Measurements from ENCODE around the gene NEK5.
"Not testable (repeated sequence)": the region's sequence is repeated elsewhere in the genome, so short reads cannot be mapped to it uniquely, and the experiment has no call there.

Gene NEK5, protein sequence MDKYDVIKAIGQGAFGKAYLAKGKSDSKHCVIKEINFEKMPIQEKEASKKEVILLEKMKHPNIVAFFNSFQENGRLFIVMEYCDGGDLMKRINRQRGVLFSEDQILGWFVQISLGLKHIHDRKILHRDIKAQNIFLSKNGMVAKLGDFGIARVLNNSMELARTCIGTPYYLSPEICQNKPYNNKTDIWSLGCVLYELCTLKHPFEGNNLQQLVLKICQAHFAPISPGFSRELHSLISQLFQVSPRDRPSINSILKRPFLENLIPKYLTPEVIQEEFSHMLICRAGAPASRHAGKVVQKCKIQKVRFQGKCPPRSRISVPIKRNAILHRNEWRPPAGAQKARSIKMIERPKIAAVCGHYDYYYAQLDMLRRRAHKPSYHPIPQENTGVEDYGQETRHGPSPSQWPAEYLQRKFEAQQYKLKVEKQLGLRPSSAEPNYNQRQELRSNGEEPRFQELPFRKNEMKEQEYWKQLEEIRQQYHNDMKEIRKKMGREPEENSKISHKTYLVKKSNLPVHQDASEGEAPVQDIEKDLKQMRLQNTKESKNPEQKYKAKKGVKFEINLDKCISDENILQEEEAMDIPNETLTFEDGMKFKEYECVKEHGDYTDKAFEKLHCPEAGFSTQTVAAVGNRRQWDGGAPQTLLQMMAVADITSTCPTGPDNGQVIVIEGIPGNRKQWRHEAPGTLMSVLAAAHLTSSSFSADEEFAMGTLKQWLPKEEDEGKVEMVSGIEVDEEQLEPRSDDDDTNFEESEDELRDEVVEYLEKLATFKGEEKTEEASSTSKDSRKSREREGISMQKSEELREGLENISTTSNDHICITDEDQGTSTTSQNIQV

DNA sequence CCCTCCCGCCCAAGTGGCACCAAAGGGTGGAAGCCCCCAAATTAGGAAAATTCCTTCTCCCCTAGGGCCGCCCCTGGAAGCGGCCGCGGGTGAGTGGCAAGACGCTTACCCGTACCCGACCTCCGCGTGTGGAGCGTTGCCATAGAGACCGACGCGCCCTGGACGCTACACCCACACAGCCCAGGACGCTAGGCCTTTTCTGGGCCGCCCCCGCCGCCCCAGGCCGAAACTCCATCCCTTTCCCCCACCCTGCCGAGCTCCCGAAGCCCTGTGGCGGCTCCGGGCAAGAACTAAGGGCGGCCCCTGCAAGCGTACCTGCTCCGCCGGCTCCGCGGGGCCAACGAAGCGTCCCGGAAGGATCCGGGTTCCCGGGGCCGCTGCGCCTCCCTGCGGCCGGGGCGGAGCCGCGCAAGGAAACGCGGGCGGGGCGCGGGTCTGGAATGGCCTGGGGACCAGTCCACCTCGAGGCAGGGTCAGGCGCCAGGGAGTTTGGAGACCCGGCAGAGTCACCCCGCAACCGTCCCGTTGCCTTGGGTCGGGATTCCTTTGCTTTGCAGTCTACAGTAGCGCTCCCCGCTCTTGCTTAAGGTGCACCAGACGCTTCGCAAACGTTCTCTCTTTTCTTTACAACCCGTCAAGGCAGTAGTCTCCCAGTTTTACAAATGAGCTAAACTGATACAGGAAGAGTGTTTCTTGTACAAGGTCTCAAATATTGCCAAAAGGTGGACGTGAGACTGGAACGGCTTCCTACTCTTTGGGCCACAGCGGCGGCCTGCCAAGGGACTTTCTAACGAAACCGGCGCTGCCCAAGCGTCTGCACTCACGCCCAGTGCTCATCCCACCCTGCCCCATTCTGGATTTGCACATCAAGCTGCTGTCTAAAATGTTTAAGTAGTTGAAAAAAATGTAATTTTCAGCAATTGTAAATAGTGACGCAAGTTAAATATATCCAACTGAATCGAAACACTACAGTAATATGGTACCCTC lies at the start of gene NEK5:
NEK5 (minus strand) TSS at position 360 of the 987 bp plus-strand sequence. CDS start 1,591 bp downstream, outside the sequence.
- peak; percentile 18 to 51 for DNase-seq

DNA sequence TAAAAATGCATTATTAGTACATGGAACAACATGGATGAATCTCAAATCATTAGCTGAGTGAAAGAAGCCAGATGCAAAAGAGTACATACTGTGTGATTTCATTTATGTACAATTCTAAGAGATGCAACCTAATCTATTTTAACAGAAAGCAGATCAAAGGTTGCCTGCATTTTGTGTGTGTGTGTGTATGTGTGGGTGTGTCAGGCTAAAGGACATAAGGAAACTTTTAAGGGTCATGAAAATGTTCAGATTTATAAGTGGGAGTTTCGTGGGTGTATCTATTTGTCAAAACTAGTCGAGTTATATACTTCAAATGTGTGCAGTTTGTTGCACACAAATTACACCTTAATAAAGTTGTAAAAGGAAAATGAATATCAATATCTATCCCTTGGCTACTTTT lies 48.4 kb upstream of the NEK5 start:
- DNase-seq: no peak

DNA sequence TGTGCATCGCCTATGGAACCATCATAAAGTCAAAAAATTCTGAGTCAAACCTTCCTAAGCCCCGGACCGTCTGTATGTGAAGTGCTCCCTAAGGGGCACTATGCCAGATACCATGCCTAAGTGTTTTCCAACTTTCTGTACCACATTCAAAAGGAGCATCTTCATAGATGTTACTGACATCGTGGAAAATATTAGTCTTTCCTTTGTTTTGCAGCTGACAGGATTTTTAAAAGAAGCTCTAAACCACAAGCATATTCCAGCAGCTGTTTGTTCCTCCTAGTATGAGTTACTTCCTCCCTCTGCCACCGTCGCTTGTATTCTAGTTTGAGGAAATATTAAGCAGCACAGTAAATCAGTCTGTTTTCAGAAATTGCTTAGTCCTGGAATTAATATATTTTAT lies 45.1 kb upstream of the NEK5 start:
- DNase-seq: not testable (repeated sequence)

DNA sequence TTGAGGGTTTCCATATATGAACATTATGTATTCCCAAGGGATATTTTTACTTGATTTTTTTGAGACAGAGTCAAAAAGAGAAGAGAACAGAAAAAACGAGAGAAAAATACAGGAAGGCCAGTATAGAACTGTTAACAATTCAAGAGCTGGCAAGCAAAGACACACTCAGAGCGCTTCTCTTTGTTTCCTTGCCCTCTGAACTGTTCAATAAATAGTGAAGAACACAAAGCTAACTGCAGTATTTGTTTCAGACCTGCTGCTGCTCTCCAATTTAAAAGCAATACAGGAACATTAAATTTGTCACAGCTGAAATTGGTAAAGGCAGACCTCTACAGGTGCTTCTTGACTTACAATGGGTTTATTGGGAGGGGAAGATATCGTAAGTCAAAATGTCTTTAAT lies 44.5 kb upstream of the NEK5 start:
- no peak for DNase-seq

DNA sequence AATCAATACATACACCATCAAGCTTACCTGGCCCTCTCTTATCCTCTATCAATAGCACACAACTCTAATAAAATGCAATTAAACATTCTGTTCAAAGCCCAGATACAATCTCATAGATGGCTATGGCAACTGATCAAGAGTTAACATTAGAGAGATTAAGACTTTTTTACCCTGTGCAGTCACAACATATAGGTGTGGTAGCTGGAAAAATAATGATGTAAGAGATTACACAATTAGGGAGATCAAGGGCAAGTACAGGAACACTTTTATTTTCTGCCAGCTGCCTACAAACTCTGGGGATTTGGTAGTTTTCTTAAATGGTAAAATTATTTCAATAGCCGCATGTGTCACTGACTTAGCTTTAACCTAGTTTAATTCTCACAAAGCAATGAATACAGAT lies 42.8 kb upstream of the NEK5 start:
- not testable (repeated sequence) for DNase-seq

DNA sequence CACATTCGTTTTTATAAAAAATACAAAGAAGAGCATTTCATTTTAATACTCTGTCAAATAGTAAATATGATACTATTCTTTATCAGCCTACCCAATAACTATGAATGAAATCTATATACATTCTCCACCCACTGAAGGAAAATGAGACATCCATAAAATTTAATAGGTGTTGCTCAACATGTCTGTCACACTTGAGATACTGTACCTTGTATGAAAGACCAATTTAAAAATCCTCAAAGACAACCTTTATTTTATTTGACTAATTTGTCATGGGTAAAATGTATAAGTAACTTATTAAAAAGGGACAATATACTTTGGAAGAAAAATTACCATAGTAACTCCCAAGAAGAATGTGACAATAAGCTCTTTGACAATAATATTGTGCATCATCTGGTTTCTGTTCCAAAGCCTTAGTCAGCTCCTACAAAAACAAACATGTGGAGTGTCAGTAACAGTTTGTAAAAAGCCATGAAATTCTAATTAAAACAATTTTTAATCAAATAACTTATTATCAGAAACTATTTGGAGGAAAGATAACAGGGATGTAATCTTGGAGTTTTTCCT lies 42.0 kb upstream of the NEK5 start:
- DNase-seq: not testable (repeated sequence)

DNA sequence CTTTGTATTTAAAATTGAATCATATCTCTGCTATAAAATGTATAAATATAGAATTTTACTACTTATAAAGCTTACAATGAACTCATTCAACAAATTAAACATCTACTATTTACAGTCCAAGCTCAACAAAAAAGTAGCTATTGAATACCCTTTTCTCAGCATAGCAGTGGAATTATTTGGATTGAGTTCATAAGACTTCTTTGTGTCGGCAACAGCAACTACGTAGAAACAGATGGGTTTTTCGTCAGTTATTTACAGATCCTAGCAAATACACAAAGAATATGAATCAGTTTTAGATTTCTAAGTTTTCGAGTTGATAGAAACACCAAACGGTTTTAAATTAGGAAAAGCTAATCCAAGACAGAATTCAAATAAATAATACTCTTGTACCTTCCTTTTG lies 41.0 kb upstream of the NEK5 start:
- no peak for DNase-seq

DNA sequence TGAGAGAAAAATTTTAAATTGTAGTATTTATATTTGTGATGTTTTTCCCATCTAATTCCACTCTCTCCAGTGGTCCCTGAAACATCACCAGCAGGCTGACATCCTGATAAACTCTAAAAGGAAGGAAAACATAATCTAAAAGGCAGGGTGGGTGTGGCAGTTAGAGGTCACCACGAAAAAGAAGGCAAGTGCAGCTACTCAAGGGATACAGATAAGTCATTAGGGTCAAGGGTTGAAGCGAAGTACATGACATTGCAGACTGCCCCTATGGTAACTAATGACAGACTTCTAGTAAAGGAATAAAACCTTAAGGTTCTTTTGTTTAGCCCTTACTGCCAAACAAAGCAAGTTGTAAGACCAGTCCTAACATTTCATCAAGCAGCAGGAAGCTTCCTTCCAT lies 36.5 kb upstream of the NEK5 start:
- DNase-seq: no peak

DNA sequence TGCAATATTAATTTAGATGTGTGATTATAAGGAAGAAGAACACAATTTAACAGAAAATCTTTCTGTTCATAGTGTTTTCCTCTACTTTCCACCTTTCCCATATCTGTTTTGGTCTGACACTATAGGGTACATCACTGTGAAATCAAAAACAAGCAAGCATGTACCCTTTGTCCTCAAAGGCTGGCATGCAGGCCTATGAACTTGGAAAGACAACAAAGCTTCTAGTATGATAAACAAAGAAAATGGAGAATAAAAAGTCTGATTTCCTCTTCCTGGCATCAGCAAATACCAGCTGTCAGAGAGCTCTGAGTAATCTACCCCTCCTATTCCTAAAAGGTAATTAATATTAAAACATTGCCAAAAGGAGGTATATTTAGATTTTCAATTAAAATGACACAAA lies 36.1 kb upstream of the NEK5 start:
- no peak for DNase-seq

DNA sequence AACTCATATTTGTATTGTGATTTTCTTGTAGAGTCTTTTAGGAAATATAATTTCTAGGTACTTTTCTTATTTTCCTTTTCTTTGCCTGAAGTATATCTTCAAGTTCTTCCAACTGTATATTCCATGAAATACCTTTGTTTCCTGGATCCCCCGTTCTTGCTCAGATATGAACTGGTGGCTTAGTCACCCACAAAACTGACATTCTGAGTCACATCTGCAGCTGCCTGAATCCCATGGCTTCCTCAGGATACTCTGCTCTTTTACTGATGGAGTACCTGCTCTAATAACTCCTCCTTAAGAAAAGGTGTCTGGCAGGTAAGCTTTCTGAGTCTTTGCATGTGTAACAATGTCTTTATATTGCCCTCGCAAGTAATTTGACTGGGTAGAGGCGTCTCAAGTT lies 35.0 kb upstream of the NEK5 start:
- not testable (repeated sequence) for DNase-seq

DNA sequence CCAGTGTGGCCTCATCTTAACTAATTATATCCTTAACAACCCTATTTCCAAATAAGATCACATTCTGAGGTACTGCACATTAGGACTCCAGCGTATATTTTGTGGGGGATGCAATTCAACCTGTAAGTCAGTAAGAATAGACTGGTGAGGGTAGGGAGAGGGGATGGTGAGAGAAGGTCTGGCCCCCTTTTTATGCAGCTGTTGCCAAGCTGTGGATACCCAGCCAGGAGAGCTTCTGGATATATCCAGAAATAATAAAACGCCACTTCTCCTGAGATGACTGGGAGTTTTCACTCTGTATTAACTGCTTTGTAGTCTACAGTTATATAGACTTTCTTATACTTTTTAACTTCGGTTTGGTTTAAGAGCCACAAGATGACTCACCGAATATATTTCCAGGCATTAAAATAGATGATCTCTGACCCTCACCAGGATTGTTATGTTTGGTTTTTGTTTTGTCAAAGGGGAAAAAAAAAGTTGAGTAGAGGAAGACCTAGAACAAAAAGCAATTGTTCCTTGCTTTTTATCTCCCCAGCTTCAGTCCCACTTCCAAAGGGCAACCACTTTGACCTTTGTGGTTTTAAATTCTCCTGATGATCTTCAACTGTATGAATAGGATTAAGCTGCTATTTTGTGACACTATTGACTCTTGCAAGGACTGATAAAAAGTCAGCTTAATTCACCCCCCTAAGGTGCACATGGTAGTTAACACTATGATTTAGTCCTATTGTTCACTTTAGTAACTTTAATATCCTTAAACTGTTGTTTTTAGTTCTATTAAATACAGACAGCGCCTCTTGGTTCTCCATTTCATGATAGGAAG lies 33.6 kb upstream of the NEK5 start:
- DNase-seq: no peak

DNA sequence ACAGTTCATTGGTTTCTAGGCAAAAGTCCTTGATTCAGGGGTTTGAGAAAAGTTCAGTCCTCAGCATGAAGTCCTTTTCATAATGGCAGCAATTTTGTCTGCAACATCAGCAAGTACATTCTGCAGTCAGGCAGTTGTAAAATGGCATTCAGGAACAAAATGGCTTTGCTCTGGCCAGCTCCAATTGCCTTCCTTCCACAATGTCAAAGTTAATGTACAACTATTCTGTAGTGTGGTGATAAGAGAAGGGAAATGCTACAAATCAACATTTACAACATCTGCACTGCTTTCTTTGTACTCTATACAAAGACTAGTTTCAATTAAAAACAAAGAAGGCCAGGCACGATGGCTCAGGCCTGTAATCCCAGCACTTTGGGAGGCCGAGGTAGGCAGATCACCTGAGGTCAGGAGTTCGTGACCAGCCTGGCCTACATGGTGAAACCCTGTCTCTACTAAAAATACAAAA lies 32.3 kb upstream of the NEK5 start:
- DNase-seq: no peak

DNA sequence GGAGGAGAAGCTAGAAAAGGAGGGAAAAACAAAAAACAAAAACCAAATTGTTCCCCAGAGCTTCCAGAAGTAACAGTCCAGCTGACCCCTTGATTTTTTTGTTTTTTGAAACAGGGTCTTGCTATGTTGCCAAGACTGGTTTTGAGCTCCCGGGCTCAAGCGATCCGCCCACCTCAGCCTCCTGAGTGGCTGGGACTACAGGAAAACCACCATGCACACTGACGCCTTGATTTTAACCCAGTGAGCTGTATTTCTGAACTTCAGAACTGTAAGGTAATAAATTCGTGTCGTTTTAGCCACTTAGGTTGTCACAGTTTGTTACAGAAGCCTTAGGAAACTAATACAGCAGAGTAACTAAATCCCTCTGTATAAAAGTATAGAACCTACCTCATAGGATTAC lies 31.6 kb upstream of the NEK5 start:
- DNase-seq: no peak

DNA sequence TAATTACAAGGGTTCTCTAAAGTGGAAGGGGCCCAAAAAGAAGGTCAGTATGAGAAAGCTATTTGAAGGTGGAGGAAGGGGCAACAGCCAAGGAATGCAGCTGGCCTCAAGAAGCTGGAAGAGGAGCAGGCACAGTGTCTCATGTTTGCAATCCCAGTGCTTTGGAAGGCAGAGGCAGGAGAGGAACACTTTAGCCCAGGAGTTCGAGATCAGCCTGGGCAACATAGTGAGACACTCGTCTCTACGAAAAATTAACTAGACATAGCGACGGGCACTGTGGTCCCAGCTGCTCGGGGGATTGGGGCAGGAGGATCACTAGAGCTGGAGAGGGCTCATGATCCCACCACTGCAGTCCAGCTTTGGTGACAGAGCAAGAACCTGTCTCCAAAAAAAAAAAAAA lies 31.2 kb upstream of the NEK5 start:
- no peak for DNase-seq

DNA sequence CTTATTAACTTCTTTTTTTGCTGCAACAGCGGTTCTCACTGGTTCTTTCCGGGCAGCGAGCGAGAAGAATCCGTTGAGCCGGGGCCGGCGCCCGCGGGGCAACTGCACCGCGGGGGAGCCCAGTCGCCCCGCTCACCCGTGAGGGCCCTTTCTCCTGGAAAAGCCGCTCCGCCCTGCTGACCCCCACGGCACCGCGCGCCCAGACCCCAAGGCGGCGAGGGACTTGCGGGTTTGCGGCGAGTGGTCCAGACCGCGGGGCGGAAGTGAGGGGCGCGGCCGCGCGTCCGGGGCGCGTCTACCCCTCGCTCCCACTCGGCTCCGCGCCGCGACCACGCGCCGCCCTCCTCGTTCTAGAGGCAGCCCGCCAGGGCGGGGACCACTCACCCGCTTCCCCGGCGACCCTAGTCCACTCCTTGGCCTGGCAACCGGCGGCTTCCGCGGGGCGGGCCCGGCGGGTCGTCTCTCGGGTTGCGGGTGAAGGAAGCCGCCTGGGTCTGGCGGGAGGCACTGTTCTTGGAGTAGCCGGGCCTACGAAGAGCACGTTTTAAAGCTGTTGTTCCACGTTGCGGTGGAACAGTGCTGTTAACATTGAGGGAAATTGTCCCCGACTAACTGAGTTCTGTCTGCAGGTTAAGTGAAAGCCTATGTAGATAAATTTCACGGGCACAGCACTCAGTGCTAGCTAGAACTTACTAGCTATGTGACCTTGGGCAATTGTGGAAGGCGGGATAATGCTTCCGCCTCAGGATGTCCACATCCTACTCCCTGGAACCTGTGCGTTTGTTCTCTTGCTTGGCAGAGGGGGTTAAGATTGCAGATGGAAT lies 30.5 kb upstream of the NEK5 start, which contains the start of gene NEK3:
NEK3 (minus strand) TSS at position 439 of the 824 bp plus-strand sequence. CDS start 3,406 bp downstream, outside the sequence.
- DNase-seq: peak; percentile 53 to 76

DNA sequence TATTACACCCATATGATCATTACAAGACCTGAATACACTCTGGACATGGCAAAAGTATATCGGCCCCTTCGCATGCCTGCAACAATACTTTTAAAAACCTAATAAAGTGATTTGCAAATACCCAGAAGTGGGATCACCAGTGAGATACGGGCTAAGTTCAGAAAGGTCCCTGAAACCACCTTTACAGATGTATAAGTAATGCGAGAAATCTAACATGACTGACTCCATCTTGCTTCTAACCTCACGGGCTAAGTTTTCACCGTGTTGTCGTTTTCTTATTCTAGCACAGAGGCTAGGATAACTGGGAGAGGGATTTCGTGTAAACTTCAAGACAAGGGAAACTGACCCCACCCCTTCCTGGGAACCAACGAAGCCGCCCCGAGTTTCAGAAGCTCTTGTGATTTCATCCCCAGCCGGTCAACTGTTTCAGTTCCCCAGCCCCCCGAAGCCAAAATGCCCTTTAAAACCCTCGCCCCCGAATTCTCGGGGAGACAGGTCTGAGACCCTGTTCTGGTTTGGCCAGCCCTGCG lies 29.8 kb upstream of the NEK5 start:
- peak in 1 of 2 experiments; percentile 7 for DNase-seq

DNA sequence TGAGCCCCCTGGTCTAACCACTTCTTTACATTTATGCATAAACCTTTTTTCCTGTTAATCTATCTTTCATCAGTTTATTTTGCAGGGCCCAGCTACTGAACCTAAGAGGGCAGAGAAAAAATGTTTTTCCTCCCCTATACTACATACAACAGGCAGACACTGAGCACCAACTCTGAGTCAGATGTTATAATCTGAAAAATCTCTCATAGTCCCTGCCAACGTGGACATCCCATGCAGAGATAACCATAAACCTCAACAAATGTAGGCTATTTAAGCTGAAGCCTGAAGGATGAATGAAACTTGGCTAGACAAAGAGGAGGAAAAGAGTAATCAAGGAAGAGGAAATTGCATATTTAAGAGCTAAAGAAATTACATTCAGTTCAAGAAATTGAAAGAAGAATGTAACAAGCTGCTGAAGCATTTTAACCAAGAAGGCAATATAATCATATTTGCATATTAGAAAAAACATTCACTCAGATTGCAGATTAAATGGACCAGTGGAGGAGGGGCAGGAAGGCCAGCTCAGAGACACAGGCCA lies 27.9 kb upstream of the NEK5 start:
- DNase-seq: no peak

DNA sequence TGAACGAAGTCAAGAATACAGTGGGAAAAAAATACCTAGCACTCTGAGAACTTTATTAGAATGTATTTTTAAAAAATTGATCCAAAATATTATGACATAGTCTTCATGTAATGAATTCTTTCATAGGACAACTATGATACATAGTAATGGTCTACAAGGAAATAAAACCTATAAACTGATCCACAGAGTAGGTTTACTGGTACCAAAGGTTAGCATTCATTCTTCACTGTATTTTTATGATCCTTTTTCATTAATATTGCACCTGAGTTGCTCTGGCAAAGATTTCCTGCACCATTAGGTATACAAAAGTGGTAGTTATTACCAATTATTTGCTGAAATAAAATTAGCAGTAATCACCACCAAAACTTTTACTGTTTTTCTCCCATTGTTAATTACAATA lies 26.3 kb upstream of the NEK5 start:
- DNase-seq: no peak

DNA sequence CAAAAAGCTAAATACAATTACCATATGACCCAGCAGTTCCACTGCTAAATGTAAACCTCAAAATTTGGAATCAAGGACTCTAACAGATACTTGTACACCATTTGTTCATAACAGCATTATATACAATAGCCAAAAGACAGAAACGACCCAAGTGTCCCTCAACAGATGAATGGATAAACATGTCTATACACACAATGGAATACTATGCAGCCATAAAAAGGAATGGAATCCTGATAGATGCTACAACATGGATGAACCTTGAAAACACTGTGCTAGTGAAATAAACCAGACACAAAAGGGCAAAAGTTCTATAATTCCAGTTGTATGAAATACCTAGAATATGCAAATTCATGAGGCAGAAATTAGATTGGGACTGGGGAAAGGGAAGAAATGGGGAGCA lies 18.4 kb upstream of the NEK5 start:
- no peak for DNase-seq

DNA sequence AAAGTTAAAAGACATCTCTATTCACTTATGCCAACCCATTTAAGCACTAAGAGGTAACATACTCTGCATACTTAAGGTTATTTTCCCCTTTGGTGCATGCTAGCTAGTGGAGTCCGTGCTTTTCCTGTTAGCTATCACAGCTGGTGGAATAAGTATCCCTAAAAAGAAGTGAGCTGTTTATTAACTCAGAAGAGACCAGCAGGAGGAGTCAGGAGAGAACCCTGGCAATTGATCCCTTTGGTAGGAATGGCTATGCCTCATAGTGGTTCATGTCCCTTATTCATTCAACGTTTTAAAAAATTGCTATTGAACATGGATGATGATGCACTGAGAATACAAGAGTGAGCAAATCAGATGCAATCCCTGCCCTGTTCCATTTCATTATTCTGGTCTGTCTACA lies 12.4 kb upstream of the NEK5 start:
- no peak for DNase-seq
